ENCODE measurements around the gene SFT2D1.
"Not testable (repeated sequence)": the region's sequence is repeated elsewhere in the genome, so short reads cannot be mapped to it uniquely, and the experiment has no call there.

SFT2D1 gene

GRCh38 chr6:166364456-166364855 is 22.1 kb upstream of the SFT2D1 start:
- DNase-seq (ENCODE audit: low read depth in 2 of 2), result no peak

DNA sequence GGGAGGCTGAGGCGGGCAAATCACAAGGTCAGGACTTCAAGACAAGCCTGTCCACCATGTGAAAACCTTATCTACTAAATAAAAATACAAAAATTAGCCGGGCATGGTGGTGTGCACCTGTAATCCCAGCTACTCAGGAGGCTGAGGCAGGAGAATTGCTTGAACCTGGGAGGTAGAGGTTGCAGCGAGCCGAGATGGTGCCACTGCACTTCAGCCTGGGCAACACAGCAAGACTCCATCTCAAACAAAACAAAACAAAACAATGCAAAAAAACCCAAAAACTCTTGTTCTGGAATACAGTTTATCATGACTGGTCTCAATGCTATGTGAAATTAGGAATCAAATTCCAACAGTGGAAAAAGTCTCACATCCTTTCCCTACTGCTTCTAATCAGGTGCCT is 20.1 kb upstream of the SFT2D1 start:
- DNase-seq (ENCODE audit: low read depth in 2 of 2), result not testable (repeated sequence)

GRCh38 chr6:166361077-166361429 is 18.7 kb upstream of the SFT2D1 start:
- DNase-seq (ENCODE audit: low read depth in 2 of 2), result no peak

DNA sequence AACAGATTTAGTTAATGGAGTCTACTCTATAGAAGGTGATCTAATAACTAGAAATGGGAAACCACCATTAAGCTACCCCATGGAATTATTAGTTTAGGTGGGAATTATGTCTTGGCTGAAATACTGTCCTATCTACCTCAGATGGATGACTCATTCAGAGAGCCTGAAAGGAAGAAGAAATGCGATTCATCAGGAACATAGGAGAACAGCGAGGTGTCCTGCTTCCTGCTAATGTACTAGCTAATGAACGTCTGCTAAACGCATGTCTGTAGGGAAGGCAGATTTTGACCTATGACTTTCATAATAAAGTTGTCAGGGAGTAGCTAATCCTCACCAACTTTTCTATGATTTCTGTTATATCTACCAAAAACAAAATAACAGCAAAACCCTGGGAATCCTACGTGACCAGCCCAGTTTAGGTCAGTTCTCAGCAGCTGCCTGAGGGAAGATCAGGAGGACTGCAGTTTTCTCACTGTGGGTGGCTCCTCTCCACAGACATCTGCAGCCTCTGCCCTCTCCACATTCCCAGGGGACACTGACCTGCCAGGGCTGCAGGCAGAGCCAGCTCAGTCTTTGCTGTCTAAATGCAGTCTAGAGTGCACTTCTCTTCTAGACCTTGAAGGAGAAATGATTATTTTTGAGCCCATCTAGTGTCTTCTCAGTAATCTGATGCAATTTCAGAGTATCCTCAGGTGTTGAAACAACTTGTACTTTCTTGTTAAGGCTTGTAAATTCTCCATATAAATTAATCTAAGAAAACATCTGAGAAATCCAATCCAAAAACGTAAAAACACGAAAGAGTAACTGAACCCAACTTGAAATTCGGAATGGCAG is 18.1 kb upstream of the SFT2D1 start:
- no peak for DNase-seq (ENCODE audit: low read depth in 2 of 2)

GRCh38 chr6:166355552-166355951 is 13.2 kb upstream of the SFT2D1 start:
- DNase-seq (ENCODE audit: low read depth in 2 of 2), result no peak

DNA sequence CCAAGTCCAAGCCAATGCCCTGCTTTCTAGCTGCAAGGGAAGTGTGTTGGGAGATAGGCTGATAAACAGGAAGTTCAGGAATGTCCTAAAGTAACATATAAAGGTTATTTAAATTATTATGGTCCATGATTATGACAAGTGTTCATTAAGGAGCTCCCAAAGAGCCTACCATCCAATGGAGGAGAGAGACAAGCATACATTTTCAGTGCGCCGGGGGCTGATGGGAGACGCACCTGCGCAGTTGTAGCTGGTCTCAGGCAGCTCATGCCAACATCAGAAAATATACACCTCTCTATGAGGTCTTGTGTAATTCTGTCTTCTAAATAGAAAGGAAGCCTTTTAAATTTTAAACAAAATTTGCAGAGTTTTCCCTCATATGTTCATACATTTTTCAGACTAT is 12.6 kb upstream of the SFT2D1 start:
- DNase-seq (ENCODE audit: low read depth in 2 of 2), result no peak

DNA sequence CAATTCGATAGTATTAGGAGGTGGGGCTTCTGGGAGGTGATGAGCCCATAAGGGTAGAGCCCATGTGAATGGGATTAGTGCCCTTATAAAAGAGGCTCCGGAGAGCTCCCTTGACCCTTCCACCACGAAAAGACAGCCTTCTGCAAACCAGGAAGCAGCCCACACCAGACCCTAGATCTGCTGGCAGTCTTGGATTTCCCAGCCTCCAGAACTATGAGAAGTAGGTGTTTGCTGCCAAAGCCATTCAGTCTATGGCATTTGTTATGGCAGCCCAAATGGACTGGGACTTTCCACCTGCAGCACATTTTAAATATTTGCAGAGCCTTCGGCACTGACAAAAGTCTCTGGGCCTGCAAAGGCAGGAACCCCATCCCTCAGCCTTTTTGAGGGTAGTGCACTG is 11.8 kb upstream of the SFT2D1 start:
- DNase-seq (ENCODE audit: low read depth in 2 of 2), result no peak

GRCh38 chr6:166353507-166353906 is 11.2 kb upstream of the SFT2D1 start:
- DNase-seq (ENCODE audit: low read depth in 2 of 2), result no peak

GRCh38 chr6:166352923-166353322 is 10.6 kb upstream of the SFT2D1 start:
- DNase-seq (ENCODE audit: low read depth in 2 of 2), result no peak

DNA sequence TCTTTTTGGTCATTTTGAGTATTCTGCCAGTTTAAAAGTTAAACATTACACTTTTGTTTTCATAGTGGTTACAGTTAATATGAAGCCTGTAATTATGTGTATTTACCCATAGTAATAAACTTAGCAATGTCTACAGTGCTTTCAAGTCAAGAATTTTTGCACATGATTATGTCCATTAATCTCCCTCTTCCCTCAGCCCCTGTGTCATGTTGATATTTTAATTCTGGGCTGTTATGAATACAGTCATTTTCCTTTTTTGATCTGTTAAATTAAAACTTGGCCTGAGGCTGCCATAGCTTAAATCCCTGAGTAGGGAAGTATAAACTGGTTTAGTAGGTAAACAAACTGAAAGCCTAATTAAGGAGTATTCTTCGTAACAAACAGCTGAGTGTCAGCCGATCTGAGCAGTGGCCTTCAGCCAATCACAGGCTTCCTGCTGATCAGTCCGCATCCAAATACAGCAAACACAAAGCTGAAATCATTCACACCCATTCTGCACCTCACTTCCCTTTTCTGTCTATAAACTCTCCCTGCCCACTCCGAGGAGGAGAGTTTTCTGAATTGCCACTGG is 9.5 kb upstream of the SFT2D1 start:
- no peak for DNase-seq (ENCODE audit: low read depth in 2 of 2)

- DNase-seq (ENCODE audit: low read depth in 2 of 2), result no peak
Observed at GRCh38 chr6:166348305-166348949, 6.1 kb upstream of the SFT2D1 start.

- DNase-seq (ENCODE audit: low read depth in 2 of 2), result no peak
Observed at GRCh38 chr6:166346965-166347364, 4.6 kb upstream of the SFT2D1 start.

- no peak for DNase-seq (ENCODE audit: low read depth in 2 of 2)
Observed at GRCh38 chr6:166346449-166346848, 4.1 kb upstream of the SFT2D1 start.

DNA sequence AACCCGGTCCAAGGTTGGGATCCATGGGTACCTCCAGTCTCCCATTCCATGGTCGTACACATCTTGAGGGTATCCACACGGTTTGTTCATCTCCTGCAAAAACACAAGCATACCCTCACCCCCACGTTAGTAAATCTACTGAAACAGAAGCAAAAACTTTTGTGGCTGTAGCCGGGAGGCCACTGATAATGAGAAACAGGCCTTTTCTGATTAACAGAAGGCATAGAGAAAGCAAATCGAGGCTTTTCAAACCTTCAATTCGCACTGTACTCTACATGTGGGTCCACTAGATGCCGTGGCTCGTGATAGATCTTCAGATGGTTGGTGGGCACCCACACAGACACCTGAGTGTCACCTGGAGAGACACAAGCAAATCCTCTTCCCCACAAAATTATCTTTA is 3.3 kb upstream of the SFT2D1 start:
- not testable (repeated sequence) for DNase-seq (ENCODE audit: low read depth in 2 of 2)

- not testable (repeated sequence) for DNase-seq (ENCODE audit: low read depth in 2 of 2)
Observed at GRCh38 chr6:166344921-166345320, 2.6 kb upstream of the SFT2D1 start.

GRCh38 chr6:166344240-166344639 is 1.9 kb upstream of the SFT2D1 start:
- no peak for DNase-seq (ENCODE audit: low read depth in 2 of 2)

- DNase-seq (ENCODE audit: low read depth in 2 of 2), result no peak
Observed at GRCh38 chr6:166343150-166343487, 774 bp upstream of the SFT2D1 start.

DNA sequence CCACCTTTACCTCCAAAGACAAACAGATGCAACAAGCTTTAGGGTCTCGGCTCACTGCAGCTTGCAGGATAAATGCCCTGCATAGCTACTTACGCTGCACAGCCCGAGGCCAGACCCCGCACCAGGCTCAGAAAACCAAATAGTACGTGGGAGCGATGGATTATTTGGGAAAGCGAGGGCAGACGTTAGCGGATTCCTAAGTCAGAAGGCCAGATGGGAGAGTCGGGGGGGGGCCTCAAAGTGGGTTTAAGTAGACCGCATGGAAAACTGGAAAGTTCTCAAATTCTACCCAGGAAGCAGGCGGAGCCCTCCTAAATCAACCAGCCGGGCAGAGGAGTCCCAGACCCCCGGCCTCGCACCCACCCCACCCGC is 382 bp downstream of the SFT2D1 start:
- no peak for DNase-seq (ENCODE audit: low read depth in 2 of 2)

- DNase-seq (ENCODE audit: low read depth in 2 of 2), result no peak
Observed at GRCh38 chr6:166341464-166341863, 881 bp downstream of the SFT2D1 start.

DNA sequence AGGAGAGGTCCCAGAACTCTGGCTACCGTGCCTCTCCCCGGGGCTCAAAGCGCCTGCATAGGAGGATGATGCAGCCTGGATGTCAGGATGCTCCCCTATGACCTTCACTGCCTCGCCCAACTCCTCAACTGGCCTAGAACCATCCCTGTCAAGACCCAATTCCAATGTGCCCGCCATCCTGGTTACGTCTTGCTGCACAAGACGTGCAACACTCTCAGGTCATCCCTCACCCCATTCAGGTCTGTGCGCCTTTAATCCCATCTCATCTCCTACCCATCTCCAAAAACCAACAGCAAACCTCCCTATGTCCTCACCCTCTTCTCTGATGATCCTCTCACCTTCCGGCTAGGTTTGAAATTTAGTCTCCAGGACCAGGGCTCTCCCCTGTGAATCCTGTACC is 3.5 kb downstream of the SFT2D1 start:
- no peak for DNase-seq (ENCODE audit: low read depth in 2 of 2)

- no peak for DNase-seq (ENCODE audit: low read depth in 2 of 2)
Observed at GRCh38 chr6:166336847-166337246, 5.5 kb downstream of the SFT2D1 start.

GRCh38 chr6:166335378-166336302 is 6.7 kb downstream of the SFT2D1 start:
- no peak for DNase-seq (ENCODE audit: low read depth in 2 of 2)
